ENCODE measurements around the gene PPP1R12C. TPM values are rescaled to one million over a fixed set of nuclear protein-coding genes. Genes with fewer than 3 reads are reported as not detected.
"Not testable (repeated sequence)": the region's sequence is repeated elsewhere in the genome, so short reads cannot be mapped to it uniquely, and the experiment has no call there.

The PPP1R12C gene
- polyA plus RNA-seq, 3 donors = 60.0 to 64.3 (median 64.1) TPM

DNA sequence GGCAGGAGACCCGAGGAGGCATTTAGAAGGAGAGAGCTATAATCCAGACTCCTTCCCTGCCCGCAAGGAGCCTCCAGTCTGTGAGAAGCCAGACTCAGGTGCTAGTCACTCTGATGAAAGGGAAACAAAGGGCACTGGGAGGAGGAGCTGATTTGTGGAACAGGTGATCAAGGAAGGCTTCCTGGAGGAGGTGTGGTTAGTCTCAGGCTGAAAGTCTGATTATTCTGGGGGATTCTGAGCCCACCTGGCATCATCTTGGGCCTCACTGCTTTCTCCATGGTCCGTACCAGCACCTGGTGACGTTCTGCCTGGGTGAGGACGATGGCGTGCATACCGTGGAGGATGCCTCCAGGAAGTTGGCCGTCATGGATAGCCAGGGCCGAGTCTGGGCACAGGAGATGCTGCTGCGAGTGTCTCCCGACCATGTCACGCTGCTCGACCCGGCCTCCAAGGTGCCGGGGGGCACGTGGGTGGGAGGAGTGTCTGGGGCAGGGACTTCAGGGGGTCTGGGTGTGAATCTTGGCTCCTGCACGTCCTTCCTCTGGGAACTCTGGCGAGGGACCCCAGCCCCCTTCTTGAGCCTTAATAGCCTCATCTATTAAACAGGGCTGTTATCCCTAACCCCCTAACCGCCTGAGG lies 37.9 kb downstream of the PPP1R12C start:
- DNase-seq (ENCODE audit: low read depth in 3 of 3, low spot score in 2 of 3) = no peak

DNA sequence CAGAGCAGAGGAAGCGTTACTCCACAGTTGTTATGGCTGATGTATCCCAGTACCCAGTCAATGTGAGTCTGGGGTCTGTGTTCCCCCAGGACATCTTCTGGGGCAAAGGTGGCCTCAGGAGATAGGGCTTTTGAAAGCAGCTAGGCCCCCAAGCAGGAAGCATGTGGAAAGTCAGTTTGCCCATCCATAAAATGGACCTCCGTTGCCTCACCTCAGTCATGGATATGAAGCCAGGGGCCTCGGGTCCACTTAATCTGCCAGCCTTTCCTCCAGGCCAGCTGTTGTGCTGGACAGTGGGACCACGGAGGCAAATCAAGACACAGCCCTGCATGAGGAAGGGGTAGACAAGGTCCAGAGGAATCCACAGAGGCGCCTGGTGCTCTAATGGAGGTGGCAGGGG lies 38.4 kb downstream of the PPP1R12C start:
- DNase-seq (ENCODE audit: low read depth in 3 of 3, low spot score in 2 of 3) = no peak

DNA sequence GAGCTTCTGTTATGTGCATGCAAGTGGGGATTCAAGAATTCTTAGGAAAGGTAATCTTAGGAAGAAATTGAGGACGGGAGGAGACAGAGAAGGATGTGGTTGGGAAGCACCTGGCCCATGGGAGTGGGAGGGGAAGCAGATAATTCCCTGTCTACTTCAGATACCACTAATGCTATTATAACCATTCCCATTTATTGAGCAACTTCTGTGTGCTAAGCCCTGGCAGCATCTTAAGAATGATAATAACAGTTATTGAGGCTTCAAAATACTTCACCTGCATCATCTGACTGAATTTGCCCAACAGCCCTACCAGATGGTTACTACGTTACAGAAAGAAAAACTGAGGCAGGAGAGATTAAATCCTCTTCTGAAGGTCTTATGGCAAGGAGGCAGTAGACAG lies 40.3 kb downstream of the PPP1R12C start:
- DNase-seq (ENCODE audit: low read depth in 3 of 3, low spot score in 2 of 3) = no peak

DNA sequence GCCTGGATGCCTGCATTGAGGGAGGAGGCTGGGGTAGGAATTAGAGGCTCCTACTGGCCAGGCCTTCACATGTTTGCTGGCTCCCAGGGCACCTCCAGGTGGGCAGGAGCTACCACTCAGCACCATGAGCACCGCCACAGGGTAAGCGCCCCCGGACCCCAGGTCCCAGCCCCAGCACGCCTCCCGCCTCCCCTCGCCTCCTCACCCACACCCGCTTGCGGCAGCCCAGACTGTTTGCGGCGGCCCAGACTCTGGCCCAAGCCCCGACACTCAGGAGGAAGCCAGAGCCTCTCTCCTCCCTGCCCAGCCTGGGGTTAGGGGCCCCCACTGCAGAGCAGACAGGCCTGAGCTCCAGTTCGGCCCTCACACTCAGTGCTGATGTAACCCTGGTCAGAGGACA lies 41.1 kb downstream of the PPP1R12C start:
- no peak for DNase-seq (ENCODE audit: low read depth in 3 of 3, low spot score in 2 of 3)

DNA sequence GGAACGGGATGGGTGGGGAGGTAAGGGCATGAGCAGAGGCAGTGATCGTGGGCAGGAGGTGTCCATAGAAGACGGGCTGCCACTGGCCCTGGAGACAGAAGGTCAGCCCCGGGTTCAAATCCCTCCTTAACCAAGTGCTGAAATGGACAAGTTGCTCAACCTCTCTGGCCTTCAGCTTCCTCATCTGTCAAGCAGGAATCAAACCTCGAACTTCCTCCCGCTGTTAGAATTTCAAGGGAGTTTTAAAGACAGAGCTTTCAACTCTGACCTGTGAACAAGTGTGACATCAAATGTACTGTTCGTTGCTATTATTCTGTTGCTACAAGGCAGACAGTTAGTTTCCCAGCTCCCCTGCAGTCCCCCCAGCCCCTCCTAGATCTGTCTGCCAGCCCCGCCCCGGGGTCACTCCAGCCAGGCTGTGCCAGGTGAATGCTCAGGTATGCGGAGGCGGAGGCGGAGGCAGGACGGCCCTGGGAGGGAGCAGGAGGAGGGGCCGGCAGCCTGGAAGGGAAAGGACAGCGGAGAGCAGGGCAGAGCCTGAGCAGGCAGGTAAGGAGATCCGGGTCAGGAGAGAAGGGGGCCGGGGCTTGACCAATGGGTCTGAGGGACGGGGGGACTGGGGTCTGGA lies 42.0 kb downstream of the PPP1R12C start, which contains the start of gene EPS8L1:
TSS of gene EPS8L1 (plus strand) at position 499 of the 628 bp plus-strand sequence. CDS start 576 bp downstream, outside the sequence.
- no peak for DNase-seq (ENCODE audit: low read depth in 3 of 3, low spot score in 2 of 3)

DNA sequence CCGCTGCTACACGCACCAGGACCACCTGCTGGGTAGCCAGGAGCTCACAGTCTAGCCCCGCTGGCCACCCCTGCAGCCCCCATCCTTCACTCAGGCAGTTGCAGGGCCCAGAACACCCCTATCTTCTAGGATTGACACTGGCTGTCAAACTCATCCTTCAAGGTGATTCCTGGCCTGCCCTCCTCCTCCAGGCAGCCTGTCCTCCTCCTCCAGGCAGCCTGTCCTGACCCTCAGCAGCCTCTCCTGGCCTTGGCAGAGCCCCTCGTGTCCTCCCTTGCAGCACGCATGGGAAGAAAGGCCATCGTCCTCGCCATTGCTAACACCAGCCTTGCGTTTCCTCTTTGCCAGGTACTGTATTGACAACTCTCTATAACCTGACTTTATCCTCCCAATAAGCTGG lies 45.5 kb downstream of the PPP1R12C start:
- no peak for DNase-seq (ENCODE audit: low read depth in 3 of 3, low spot score in 2 of 3)

DNA sequence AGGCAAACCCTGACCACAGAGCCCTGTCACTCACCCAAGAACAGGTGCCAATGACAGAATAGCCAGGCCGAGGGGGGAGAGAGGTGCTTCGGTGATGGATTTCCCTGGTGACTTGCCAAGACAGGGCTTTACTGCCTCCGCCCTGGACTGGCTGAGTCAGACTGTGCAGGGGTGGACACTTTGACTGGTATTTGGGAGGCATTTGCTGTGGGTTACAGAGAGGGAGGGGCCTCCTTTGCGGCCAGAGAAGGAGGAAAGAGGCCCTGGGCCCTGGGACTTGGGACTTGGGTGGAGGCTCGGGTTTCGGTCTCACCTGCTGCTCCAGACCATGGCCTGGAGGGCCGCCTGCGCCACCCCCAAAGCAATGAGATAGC lies 46.3 kb downstream of the PPP1R12C start:
- no peak for DNase-seq (ENCODE audit: low read depth in 3 of 3, low spot score in 2 of 3)

DNA sequence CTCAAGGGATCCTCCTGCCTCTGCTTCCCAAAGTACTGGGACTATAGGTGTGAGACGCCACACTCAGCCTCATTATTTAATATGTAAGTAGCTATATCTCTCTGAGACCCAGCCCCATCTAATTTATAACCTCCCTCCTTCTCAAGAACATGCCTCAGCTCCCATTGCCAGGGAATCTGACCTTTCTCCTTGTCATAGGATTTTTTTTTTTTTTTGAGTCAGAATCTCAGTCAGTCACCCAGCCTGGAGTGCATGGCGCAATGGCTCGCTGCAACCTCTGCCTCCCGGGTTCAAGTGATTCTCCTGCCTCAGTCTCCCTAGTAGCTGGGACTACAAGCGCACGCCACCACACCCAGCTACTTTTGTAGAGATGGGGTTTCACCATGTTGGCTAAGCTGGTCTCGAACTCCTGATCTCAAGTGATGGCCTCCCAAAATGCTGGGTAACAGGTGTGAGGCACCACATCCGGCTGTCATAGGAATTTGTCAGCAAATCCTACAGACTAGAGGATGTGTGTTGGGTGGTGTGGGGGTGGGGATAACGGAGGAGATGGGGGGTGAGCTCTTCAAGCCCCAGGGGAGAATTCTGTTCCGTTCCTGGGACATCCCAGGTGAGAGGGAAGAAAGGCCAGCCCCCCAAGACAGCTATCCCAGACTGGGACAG lies 46.8 kb downstream of the PPP1R12C start:
- DNase-seq (ENCODE audit: low read depth in 3 of 3, low spot score in 2 of 3) = no peak

DNA sequence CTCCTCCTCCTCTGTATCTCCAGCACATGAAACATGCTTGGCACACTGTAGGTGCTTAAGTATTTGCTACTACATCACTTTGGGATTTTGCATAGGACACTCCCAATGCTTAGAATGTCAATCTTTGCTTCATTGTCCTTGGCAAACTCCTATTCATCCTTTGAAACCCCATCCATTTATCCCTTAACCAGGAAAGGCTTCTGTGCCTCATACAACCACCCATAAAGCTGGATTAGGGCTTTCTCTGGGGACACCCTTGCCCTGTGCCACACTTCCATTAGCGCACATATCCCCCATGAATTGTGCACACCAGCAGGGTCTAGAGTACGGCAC lies 47.6 kb downstream of the PPP1R12C start:
- no peak for DNase-seq (ENCODE audit: low read depth in 3 of 3, low spot score in 2 of 3)

DNA sequence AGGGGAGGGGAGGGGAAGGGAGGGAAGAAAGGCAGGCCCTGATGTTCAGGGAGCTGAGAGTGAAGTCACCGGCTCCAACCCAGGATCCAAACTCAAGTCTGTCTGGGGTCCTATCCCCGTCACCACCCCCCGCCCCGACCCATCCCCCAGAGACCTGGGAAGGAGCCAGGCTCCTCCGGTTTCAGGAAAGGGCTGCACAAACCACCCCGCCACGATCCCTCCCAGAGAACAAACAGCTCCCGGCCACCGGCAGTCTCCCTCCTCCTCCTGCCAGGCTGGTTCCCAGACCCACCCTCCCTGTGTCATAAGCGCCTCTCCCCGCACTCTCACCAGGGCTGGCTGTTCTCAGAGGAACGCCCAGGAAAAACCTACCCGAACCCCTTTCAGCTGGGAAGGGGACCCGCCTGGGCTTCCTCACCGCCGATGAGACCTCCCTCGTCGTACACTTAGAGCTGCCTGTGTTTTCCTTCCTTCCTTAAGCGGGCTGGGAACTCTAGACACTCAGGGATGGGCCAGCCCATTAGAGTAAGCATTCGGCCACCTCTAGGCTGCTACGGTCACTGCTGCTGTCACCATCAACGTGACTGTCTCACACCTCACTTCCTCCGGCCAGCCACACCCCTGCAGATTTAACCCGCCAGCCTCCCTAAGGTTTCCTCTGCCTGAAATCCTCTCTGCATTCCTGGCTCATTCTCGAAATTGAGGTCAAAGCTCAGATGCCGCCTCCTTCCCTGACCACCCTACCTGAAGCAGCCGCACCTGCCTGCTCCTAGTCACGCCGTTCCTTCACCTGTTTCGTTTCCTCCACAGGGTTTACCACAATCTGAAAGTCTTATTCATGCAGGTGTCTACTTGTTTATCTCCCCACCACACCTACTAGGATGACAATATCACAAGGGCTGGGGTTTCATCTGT lies 48.2 kb downstream of the PPP1R12C start:
- DNase-seq (ENCODE audit: low read depth in 3 of 3, low spot score in 2 of 3) = no peak

DNA sequence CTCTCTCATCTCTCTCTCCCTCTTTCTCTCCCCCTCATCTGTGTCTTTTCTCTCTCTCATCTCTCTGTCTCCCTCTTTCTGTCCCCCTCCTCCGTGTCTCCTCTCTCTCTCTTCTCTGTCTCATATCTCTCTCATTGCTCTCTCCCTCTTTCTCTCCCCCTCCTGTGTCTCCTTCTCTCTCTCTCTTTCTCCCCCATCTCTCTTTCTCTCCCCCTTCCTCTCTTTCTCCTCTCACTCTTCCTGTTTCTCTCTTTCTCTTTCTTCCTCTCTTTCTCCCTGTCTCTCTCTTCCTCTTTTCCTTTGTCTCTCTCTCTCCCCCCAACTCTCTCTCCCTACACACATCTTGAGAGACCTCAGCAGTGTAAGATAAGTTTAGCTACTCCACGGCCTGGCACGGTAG lies 49.6 kb downstream of the PPP1R12C start:
- no peak for DNase-seq (ENCODE audit: low read depth in 3 of 3, low spot score in 2 of 3)

DNA sequence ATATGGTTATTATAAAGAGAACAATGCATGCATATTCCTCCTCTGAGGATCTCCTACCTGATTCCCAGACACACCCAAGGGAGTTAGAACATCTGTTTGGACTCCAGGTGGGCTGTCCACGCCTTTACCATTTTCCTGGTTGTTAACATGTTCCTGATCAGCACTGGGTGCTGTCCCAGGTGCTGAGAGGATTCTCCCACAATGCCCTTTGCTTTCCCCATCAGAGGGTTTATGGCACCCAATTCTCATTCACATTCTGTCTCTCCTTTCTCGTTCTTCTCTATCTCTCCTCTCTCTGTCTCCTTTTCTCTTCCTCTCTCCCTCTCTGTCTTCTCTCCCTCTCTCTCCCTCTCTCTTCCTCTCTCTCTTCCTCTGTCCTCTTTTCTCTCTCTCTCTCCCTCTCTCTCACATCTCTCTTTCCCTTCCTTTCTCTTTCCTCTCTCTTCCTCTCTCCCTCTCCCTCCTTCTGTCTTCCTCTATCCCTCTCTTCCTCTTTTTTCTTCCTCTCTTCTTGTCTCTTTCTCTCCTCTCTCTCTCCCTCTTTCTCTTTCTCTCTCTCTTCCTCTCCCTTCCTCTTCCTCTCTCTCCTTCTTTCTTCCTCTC lies 51.2 kb downstream of the PPP1R12C start:
- DNase-seq (ENCODE audit: low read depth in 3 of 3, low spot score in 2 of 3) = no peak

DNA sequence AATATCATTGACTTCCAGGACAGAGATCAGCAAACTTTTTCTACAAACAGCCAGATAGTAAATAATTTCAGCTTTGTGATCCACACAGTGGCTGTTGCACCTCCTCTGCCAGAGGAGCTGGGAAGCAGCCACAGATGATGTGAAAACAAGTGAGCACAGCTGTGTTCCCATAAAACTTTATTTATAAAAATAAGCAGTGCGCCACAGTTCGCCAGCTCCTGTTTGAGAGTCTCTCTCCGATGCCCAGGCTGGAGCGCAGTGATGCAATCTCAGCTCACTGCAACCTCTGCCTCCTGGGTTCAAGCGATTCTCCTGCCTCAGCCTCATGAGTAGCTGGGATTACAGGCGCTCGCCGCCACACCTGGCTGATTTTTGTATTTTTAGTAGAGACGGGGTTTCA lies 51.9 kb downstream of the PPP1R12C start:
- DNase-seq (ENCODE audit: low read depth in 3 of 3, low spot score in 2 of 3) = not testable (repeated sequence)

DNA sequence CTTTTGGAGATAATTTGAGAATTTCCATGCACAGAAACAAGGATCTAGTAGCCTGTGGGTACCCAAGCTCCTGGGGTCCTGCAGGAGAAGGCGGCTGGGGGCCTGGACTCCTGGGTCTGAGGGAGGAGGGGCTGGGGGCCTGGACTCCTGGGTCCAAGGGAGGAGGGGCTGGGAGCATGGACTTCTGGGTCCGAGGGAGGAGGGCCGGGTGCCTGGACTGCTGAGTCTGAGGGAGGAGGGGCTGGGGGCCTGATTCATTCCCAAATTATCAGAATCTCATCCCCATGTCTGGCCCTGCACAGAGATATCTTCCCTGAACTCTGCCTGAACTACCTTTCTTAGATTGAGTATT lies 54.0 kb downstream of the PPP1R12C start:
- DNase-seq (ENCODE audit: low read depth in 3 of 3, low spot score in 2 of 3) = no peak

DNA sequence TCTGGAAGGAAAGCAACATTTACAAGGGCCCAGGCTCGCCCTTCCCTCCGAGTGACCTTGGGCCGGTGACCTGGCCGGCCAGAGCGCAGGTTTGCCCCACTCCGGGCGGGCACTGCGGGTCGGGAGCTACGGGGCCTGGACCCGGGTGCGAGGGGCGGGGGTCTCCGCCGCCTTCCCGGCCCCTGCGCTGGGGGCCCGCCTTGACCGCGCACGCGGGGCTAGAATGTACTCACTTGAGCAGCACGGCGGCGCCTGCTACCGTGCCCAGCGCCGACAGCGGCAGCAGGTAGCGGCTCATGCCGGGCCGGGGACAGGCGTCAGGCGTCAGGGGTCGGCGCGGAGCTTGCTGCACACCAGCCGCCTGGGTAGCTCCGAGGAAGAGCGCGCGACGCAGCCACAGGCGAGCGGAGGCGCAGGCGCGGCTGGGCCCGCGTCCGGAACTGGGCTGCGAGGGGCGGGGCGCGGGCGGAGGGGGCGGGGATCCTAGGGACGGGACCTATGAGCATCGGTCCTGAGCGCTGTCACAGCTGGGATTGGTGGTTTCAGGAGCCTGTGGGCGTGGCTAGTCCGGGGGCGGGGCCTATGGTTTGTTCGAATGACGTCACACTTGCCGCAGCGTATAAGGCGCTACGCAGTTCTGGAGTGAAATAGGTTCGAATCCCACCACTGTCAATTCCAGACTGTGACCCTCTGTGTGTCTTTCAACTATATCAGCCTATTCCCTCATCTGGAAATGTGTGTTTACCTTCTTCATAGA lies 54.5 kb downstream of the PPP1R12C start, which contains the start of gene RDH13:
TSS of gene RDH13 (minus strand) at position 414 of the 757 bp plus-strand sequence. CDS start at position 298, 116 bp downstream.
- peak in 2 of 3 donors; percentile 70 to 77 for DNase-seq (ENCODE audit: low read depth in 3 of 3, low spot score in 2 of 3)

DNA sequence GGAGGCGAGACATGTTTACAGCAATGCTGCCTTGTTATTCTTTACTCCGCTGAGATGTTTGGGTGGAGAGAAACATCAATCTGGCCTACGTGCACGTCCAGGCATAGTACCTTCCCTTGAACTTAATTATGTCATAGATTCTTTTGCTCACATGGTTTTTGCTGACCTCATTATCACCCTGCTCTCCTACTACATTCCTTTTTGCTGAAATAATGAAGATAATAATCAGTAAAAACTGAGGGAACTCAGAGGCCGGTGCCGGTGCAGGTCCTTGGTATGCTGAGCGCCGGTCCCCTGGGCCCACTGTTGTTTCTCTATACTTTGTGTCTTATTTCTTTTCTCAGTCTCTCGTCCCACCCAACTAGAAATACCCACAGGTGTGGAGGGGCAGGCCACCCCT lies 57.1 kb downstream of the PPP1R12C start:
- DNase-seq (ENCODE audit: low read depth in 3 of 3, low spot score in 2 of 3) = not testable (repeated sequence)

DNA sequence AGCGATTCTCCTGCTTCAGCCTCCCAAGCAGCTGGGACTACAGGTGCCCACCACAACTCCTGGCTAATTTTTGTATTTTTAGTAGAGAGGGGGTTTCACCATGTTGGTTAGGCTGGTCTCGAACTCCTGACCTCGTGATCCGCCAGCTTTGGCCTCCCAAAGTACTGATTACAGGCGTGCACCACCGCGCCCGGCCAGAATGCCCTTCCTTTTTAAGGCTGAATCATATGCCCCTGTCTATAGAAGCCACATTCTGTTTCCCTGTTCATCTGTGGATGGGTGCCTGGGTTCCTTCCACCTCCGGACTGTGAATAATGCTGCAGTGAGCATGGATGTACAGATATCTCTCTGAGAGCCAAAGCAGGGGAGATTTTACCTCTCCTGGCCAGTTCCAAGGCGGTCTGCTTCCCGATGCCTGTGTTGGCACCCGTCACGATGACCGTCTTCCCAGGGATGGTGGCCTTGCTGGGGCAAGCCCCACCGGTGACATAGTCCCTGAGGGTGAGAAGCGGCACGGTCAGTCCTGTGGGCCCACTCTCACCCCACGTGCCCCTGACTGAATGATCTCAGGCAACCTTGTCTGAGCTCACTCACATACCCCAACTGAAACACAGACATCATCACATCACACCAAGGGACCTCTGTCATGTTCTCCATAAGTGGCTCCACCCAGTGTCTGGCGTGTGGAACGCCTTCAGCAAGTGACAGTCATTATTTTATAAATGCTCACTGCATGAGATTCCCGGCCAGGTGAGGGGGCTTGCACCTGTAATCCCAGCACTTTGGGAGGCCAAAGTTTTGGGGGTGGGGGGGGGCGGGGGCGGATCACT lies 58.4 kb downstream of the PPP1R12C start:
- DNase-seq (ENCODE audit: low read depth in 3 of 3, low spot score in 2 of 3) = no peak

DNA sequence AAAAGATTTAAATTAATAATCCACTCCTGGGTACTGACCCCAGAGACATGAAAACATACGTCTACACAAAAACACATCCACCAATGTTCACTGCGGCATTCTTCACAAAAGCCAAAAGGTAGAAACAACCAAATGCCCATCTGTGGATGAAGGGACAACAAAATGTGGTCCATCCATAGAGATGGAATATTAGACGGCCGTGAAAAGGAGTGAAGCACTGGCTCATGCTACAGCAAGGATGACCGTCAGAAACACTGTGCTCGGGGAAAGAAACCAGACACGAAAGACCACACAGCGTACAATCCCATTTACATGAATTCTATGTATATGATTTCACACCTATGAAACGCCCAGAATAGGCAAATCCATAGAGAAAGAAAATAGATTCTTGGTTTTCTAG lies 60.6 kb downstream of the PPP1R12C start:
- no peak for DNase-seq (ENCODE audit: low read depth in 3 of 3, low spot score in 2 of 3)

DNA sequence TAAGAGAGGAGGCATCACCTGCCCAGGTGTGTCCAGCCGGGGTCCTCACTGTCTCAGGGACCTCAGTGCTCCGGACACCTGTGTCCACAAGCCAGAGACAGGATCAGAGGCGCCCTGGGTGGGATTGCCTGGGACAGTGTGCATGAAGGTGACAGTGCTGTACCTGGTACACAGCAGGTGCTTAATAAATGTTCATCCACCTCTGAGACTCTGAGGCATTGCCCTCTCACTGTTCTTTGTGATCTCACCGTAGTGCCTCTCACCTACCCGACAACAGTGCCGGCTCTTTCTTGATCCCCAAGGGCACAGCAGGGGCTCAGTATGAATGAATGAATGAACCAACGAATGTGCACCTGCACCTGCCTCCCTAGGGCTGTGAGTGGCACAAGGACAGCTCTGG lies 63.7 kb downstream of the PPP1R12C start:
- no peak for DNase-seq (ENCODE audit: low read depth in 3 of 3, low spot score in 2 of 3)
